ENCODE data around the gene AKAP13.
"Not testable (repeated sequence)": the region's sequence is repeated elsewhere in the genome, so short reads cannot be mapped to it uniquely, and the experiment has no call there.

AKAP13 gene

GRCh38 chr15:85563328-85563727 is 182.9 kb downstream of the AKAP13 start:
- DNase-seq (ENCODE audit: low read depth in 2 of 2): no peak

- no peak for DNase-seq (ENCODE audit: low read depth in 2 of 2)
Observed at GRCh38 chr15:85563731-85564130, 183.3 kb downstream of the AKAP13 start.

GRCh38 chr15:85564686-85565085 is 184.3 kb downstream of the AKAP13 start:
- no peak for DNase-seq (ENCODE audit: low read depth in 2 of 2)

- DNase-seq (ENCODE audit: low read depth in 2 of 2): no peak
Observed at GRCh38 chr15:85568261-85568808, 187.9 kb downstream of the AKAP13 start.

GRCh38 chr15:85570336-85570735 is 189.9 kb downstream of the AKAP13 start:
- DNase-seq (ENCODE audit: low read depth in 2 of 2): no peak

GRCh38 chr15:85571780-85572179 is 191.4 kb downstream of the AKAP13 start:
- no peak for DNase-seq (ENCODE audit: low read depth in 2 of 2)

- no peak for DNase-seq (ENCODE audit: low read depth in 2 of 2)
Observed at GRCh38 chr15:85576392-85576791, 196.0 kb downstream of the AKAP13 start.

GRCh38 chr15:85578941-85579701 is 198.7 kb downstream of the AKAP13 start:
- DNase-seq (ENCODE audit: low read depth in 2 of 2): no peak

- no peak for DNase-seq (ENCODE audit: low read depth in 2 of 2)
Observed at GRCh38 chr15:85579957-85580694, 199.7 kb downstream of the AKAP13 start.

GRCh38 chr15:85580879-85581278 is 200.5 kb downstream of the AKAP13 start:
- peak in 1 of 2 donors; percentile 33 for DNase-seq (ENCODE audit: low read depth in 2 of 2)

- no peak for DNase-seq (ENCODE audit: low read depth in 2 of 2)
Observed at GRCh38 chr15:85581495-85581894, 201.1 kb downstream of the AKAP13 start.

GRCh38 chr15:85582131-85583079 is 202.0 kb downstream of the AKAP13 start:
- DNase-seq (ENCODE audit: low read depth in 2 of 2): peak; percentile 30 to 47

GRCh38 chr15:85583442-85583841 is 203.0 kb downstream of the AKAP13 start:
- DNase-seq (ENCODE audit: low read depth in 2 of 2): no peak

- DNase-seq (ENCODE audit: low read depth in 2 of 2): peak in 1 of 2 donors; percentile 13
Observed at GRCh38 chr15:85583923-85584390, 203.6 kb downstream of the AKAP13 start.

GRCh38 chr15:85584872-85585271 is 204.5 kb downstream of the AKAP13 start:
- no peak for DNase-seq (ENCODE audit: low read depth in 2 of 2)

- DNase-seq (ENCODE audit: low read depth in 2 of 2): not testable (repeated sequence)
Observed at GRCh38 chr15:85586196-85586595, 205.8 kb downstream of the AKAP13 start.

GRCh38 chr15:85587707-85588411 is 207.5 kb downstream of the AKAP13 start:
- DNase-seq (ENCODE audit: low read depth in 2 of 2): no peak

- DNase-seq (ENCODE audit: low read depth in 2 of 2): no peak
Observed at GRCh38 chr15:85588677-85589076, 208.3 kb downstream of the AKAP13 start.

GRCh38 chr15:85589851-85590250 is 209.4 kb downstream of the AKAP13 start:
- no peak for DNase-seq (ENCODE audit: low read depth in 2 of 2)

GRCh38 chr15:85591622-85592021 is 211.2 kb downstream of the AKAP13 start:
- DNase-seq (ENCODE audit: low read depth in 2 of 2): no peak

GRCh38 chr15:85592148-85592547 is 211.7 kb downstream of the AKAP13 start:
- DNase-seq (ENCODE audit: low read depth in 2 of 2): no peak

All from activated CD8-positive, alpha-beta memory T cell treated with anti-CD3 and anti-CD28 coated beads for 4 hours (primary cell).